HepG2 (cell line): ENCODE measurements around the gene KIAA0319L. TPM values are rescaled to one million over a fixed set of nuclear protein-coding genes. Genes with fewer than 3 reads are reported as not detected.
A peak's percentile ranks its signal among the peaks of the same experiment; 100 is the strongest.

ENCODE experiments used
- CTCF ChIP-seq: sonication (generic); formaldehyde crosslinking; IDR thresholded peaks from 2 replicates; pipeline ENCODE4 v1.5.0; 2020; ENCODE audit warnings: mild to moderate bottlenecking, missing genetic modification reagents, moderate library complexity
- MED8 ChIP-seq: sonication (generic); formaldehyde crosslinking; IDR thresholded peaks from 2 replicates; pipeline ENCODE4 v1.8.1; 2023; ENCODE audit warnings: mild to moderate bottlenecking, missing genetic modification reagents; ENCODE audit not compliant: insufficient replicate concordance
- NCOA2 ChIP-seq: sonication (generic); formaldehyde crosslinking; IDR thresholded peaks from 2 replicates; pipeline ENCODE4 v1.8.0; 2022; ENCODE audit warnings: inconsistent platforms
- NR0B2 ChIP-seq: sonication (generic); formaldehyde crosslinking; IDR thresholded peaks from 2 replicates; pipeline ENCODE4 v1.4.0; 2020; ENCODE audit warnings: mild to moderate bottlenecking, missing genetic modification reagents
- PREB ChIP-seq: sonication (generic); formaldehyde crosslinking; IDR thresholded peaks from 2 replicates; pipeline ENCODE4 v1.4.0; 2020; ENCODE audit warnings: missing genetic modification reagents
- REST ChIP-seq, 2 experiments: IDR thresholded peaks; 2 replicates each; pipeline ENCODE4 v1.6.1; 2011 to 2012; ENCODE audit warnings: low read length in 2 of 2, borderline replicate concordance in 1 of 2, low read depth in 1 of 2, mild to moderate bottlenecking in 1 of 2, moderate library complexity in 1 of 2
- SRF ChIP-seq: IDR thresholded peaks from 2 replicates; pipeline ENCODE4 v1.6.1; 2011; ENCODE audit warnings: mild to moderate bottlenecking, low read depth, low read length, moderate library complexity
- TBX2 ChIP-seq: sonication (generic); formaldehyde crosslinking; IDR thresholded peaks from 2 replicates; pipeline ENCODE4 v1.5.0; 2020; ENCODE audit warnings: missing genetic modification reagents, mild to moderate bottlenecking, borderline replicate concordance
- ZBTB10 ChIP-seq: sonication (generic); formaldehyde crosslinking; IDR thresholded peaks from 2 replicates; pipeline ENCODE4 v1.4.0; 2020; ENCODE audit warnings: missing genetic modification reagents, borderline replicate concordance
- ZFX ChIP-seq: sonication (generic); formaldehyde crosslinking; IDR thresholded peaks from 2 replicates; pipeline ENCODE4 v1.4.0; 2020; ENCODE audit warnings: mild to moderate bottlenecking, low read depth, missing genetic modification reagents, moderate library complexity
- ZNF512B ChIP-seq: sonication (generic); formaldehyde crosslinking; IDR thresholded peaks from 2 replicates; pipeline ENCODE4 v1.5.1; 2020; ENCODE audit warnings: missing genetic modification reagents, mild to moderate bottlenecking, borderline replicate concordance
- ZNF674 ChIP-seq: sonication (generic); formaldehyde crosslinking; IDR thresholded peaks from 2 replicates; pipeline ENCODE4 v1.5.0; 2020; ENCODE audit warnings: low read depth, mild to moderate bottlenecking, missing genetic modification reagents
- ZNF879 ChIP-seq: sonication (generic); formaldehyde crosslinking; IDR thresholded peaks from 2 replicates; pipeline ENCODE4 v1.8.1; 2023; ENCODE audit warnings: missing genetic modification reagents
- polyA plus RNA-seq, 8 experiments: library from polyadenylated mRNA; depleted of rRNA in 3 of 8; stranded (reverse) in 7 of 8; unstranded in 1 of 8; fragments of >200 nt; fragmentation: Illumina TruSeq in 4 of 8; extraction: Trizol in 4 of 8; gene quantifications; 2 replicates each; pipeline versions ENCODE4 v1.2.1 to v1.2.3, GENCODE V29; 2011 to 2016; ENCODE audit warnings: low read depth in 4 of 8, missing spikeins in 1 of 8, mixed read lengths in 1 of 8; ENCODE audit not compliant: insufficient read depth in 1 of 8
- total RNA-seq, 5 experiments: library from RNA; depleted of rRNA; stranded (reverse); fragments of >200 nt; fragmentation: Illumina TruSeq; extraction: Trizol; gene quantifications; 2 replicates each; pipeline ENCODE4 v1.2.3, GENCODE V29; 2016; ENCODE audit warnings: low read depth in 1 of 5

KIAA0319L gene
- total and polyA plus RNA-seq, 2 of the 13 experiments (the other 11 are each of a cell fraction or from before 2014, with no cell fraction given): 33.4 to 82.6 TPM

GRCh38 chr1:35555601-35556477 is 1.4 kb downstream of the KIAA0319L start (continued):
- TF ChIP-seq ZNF674 (no peak), ZFX (CRISPR knock-in tag) (no peak), NCOA2 (CRISPR knock-in tag) (peak; percentile 75), PREB (no peak), SRF (no peak), TBX2 (CRISPR knock-in tag) (peak; percentile 63), ZBTB10 (CRISPR knock-in tag) (no peak), CTCF (no peak), MED8 (CRISPR knock-in tag) (no peak), REST (IDR thresholded peaks at IDR 0.05; ENCODE audit: borderline replicate concordance in 1 of 2, low read depth in 1 of 2, low read length in 2 of 2) (peak in 1 of 2 experiments; percentile 35; a peak in 1 of 4 replicates), ZNF879 (no peak), NR0B2 (no peak), ZNF512B (CRISPR knock-in tag) (no peak)
